OCI-LY7 (cell line): ENCODE results near the gene ADD1. TPM values are rescaled to one million over a fixed set of nuclear protein-coding genes. Genes with fewer than 3 reads are reported as not detected.

Experiments used
- BruUV-seq: library from RNA; stranded (reverse); fragments of 400-500 nt; replicated peaks from 2 replicates; lab custom pipeline; 2021; lab: Mats Ljungman, UMichigan
- CTCF ChIA-PET: fragments of 300-600 bp; sonication (Branson Sonifier 250); formaldehyde crosslinking; loops from one replicate; lab custom pipeline; 2022; ENCODE audit warnings: antibody characterized with exemption; ENCODE audit not compliant: unreplicated experiment; lab: Charles Lee
- POLR2A ChIA-PET: fragments of 300-600 bp; sonication (Branson Sonifier 250); formaldehyde crosslinking; loops from one replicate; lab custom pipeline; 2022; ENCODE audit warnings: antibody characterized with exemption; lab: Charles Lee
- DNase-seq: peaks from one replicate; pipeline ENCODE4 v3.0.0-alpha.2; 2015; ENCODE audit warnings: low spot score
- H2AFZ ChIP-seq: fragments of 200-600 bp; sonication (generic), shearing (Covaris generic); 2 replicates; pipeline ENCODE4 v1.6.1; 2014; ENCODE audit warnings: mild to moderate bottlenecking, antibody characterized with exemption, low read length, moderate library complexity
- H3K27ac ChIP-seq: fragments of 200-600 bp; sonication (generic); 2 replicates; pipeline ENCODE4 v1.5.1; 2014; ENCODE audit warnings: mixed run types, low read depth, mild to moderate bottlenecking, moderate library complexity, low read length, inconsistent platforms; ENCODE audit not compliant: poor library complexity, severe bottlenecking
- H3K36me3 ChIP-seq: fragments of 200-600 bp; sonication (generic); 2 replicates; pipeline ENCODE4 v1.6.1; 2014; ENCODE audit warnings: mild to moderate bottlenecking, antibody characterized with exemption, low read length, moderate library complexity, mixed read lengths; ENCODE audit not compliant: insufficient read depth
- H3K4me1 ChIP-seq: fragments of 200-600 bp; sonication (generic); 2 replicates; pipeline ENCODE4 v1.5.1; 2014; ENCODE audit warnings: mild to moderate bottlenecking, low read length; ENCODE audit not compliant: insufficient read depth, poor library complexity, severe bottlenecking
- H3K4me2 ChIP-seq: fragments of 200-600 bp; sonication (generic); 2 replicates; pipeline ENCODE4 v1.6.1; 2014; ENCODE audit warnings: mild to moderate bottlenecking, low read length
- H3K4me3 ChIP-seq: fragments of 200-600 bp; sonication (generic); 2 replicates; pipeline ENCODE4 v1.5.1; 2014; ENCODE audit warnings: mild to moderate bottlenecking, low read depth, low read length; ENCODE audit not compliant: poor library complexity, severe bottlenecking
- H3K79me2 ChIP-seq: fragments of 200-600 bp; sonication (generic); 2 replicates; pipeline ENCODE4 v1.6.1; 2016; ENCODE audit warnings: low read depth, mild to moderate bottlenecking, low read length, moderate library complexity, mixed read lengths; ENCODE audit not compliant: insufficient read depth
- H3K9me2 ChIP-seq: fragments of 200-600 bp; sonication (generic); 2 replicates; pipeline ENCODE4 v1.6.1; 2016; ENCODE audit warnings: mild to moderate bottlenecking, low read length, mixed read lengths; ENCODE audit not compliant: insufficient read depth
- H3K9me3 ChIP-seq: fragments of 200-600 bp; sonication (generic); 2 replicates; pipeline ENCODE4 v1.6.1; 2014; ENCODE audit warnings: mild to moderate bottlenecking, mixed run types, low read length, mixed read lengths
- H4K20me1 ChIP-seq: fragments of 200-600 bp; sonication (generic); 2 replicates; pipeline ENCODE4 v1.6.1; 2014; ENCODE audit warnings: mild to moderate bottlenecking, antibody characterized with exemption, low read length, moderate library complexity, mixed read lengths; ENCODE audit not compliant: insufficient read depth
- EZH2phosphoT487 ChIP-seq: fragments of 200-600 bp; sonication (generic); IDR thresholded peaks from 2 replicates; pipeline ENCODE4 v1.6.1; 2018; ENCODE audit warnings: low read depth, borderline replicate concordance, mild to moderate bottlenecking, mixed run types, antibody characterized with exemption, low read length, moderate library complexity, mixed read lengths
- intact Hi-C: fragments of 100-400 bp; cut with micrococcal nuclease; formaldehyde crosslinking; loops from one replicate; pipeline ENCODE4 v1.10.0; 2022; ENCODE audit not compliant: unreplicated experiment
- total RNA-seq, 2 experiments: library from RNA; depleted of rRNA in 1 of 2; stranded (reverse); fragments of >200 nt in 1 of 2; shearing (Covaris generic) in 1 of 2; gene quantifications; 2 replicates each; pipeline ENCODE4 v1.2.3, GENCODE V29; 2014 to 2022
- TF ChIP-seq, protein P1 (sequence below): fragments of 200-600 bp; sonication (generic); conservative IDR thresholded peaks from 2 replicates; pipeline ENCODE4 v1.5.1; 2014; ENCODE audit warnings: mild to moderate bottlenecking, antibody characterized with exemption, low read length, moderate library complexity, mixed read lengths

The ADD1 gene
- total RNA-seq, 2 experiments from 2014 or later, result 85.3 to 108 TPM

DNA sequence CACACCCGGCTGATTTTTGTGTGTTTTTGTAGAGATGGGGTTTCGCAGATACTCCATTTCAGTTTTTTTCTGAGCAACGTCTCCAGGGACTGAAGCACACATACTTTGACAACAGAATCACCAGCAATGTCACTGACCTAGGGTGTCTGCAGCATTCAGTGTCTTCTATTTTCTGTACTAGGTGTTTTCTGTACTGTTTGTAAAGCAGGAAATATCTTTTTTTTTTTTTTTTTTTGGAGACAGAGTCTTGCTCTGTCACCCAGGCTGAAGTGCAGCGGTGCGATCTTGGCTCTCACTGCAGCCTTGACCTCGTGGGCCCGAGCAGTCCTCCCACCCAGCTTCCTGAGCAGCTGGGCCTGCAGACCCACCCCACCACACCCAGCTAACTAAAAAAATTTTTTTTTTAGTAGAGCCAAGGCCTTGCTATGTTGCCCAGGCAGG, 8.9 kb downstream of the ADD1 start:
- POLR2A ChIA-PET, result interaction anchor here (0.7 kb wide), 2 partner anchors 18 to 48 kb away, joined by 5 to 7 read pairs; no protein-coding TSS in a partner anchor
- DNase-seq, result peak; percentile 80
- CTCF ChIA-PET, result no interaction called here
- intact Hi-C loops, result loop anchor here (5.0 kb wide), 1 partner anchor 80 kb away; no protein-coding TSS in a partner anchor
- peaks cover 25% of the 10 kb centered on the region for H3K4me1 ChIP-seq
- H3K36me3 ChIP-seq, result peaks cover 18% of the 10 kb centered on the region
- no peaks in the 10 kb centered on the region; the same call in 1 of the 2 replicates for H3K79me2 ChIP-seq
- H3K27ac ChIP-seq, result no peak overlapping the region
- no peaks in the 10 kb centered on the region for H3K9me3 ChIP-seq
- H3K4me3 ChIP-seq, result no peak overlapping the region
- no TSS peak for BruUV-seq
- no peaks in the 10 kb centered on the region for H3K9me2 ChIP-seq
- no peak overlapping the region for H2AFZ ChIP-seq
- peak overlapping the region; percentile 32 for H3K4me2 ChIP-seq
- TF ChIP-seq EZH2phosphoT487, result no peak
- TF ChIP-seq, protein P1, sequence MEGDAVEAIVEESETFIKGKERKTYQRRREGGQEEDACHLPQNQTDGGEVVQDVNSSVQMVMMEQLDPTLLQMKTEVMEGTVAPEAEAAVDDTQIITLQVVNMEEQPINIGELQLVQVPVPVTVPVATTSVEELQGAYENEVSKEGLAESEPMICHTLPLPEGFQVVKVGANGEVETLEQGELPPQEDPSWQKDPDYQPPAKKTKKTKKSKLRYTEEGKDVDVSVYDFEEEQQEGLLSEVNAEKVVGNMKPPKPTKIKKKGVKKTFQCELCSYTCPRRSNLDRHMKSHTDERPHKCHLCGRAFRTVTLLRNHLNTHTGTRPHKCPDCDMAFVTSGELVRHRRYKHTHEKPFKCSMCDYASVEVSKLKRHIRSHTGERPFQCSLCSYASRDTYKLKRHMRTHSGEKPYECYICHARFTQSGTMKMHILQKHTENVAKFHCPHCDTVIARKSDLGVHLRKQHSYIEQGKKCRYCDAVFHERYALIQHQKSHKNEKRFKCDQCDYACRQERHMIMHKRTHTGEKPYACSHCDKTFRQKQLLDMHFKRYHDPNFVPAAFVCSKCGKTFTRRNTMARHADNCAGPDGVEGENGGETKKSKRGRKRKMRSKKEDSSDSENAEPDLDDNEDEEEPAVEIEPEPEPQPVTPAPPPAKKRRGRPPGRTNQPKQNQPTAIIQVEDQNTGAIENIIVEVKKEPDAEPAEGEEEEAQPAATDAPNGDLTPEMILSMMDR, result no peak
- H4K20me1 ChIP-seq, result peaks cover 14% of the 10 kb centered on the region; the same call in 1 of the 2 replicates

DNA sequence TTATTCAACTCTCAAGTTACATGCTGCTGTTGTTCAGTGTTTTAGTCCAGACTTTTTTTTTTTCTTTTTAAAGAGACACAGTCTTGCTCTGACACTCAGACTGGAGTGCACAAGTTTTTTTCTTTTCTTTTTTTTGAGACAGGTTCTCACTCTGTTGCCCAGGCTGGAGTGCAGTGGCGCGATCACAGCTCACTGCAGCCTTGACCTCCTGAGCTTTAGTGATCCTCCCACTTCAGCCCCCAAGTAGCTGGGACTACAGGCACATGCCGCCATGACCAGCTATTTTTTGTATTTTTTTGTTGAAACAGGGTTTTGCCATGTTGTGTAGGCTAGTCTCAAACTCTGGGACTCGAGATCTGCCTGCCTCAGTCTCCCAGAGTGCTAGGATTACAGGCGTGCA, 11.9 kb downstream of the ADD1 start:
- intact Hi-C loops, result no loop called here
- no peak overlapping the region for H2AFZ ChIP-seq
- POLR2A ChIA-PET, result interaction anchor here (0.6 kb wide), 1 partner anchor 324 kb away, joined by 4 read pairs; no protein-coding TSS in a partner anchor
- no peak overlapping the region for H3K4me2 ChIP-seq
- CTCF ChIA-PET, result no interaction called here
- H3K27ac ChIP-seq, result no peak overlapping the region
- peaks cover 42% of the 10 kb centered on the region for H3K4me1 ChIP-seq
- H3K36me3 ChIP-seq, result peaks cover 18% of the 10 kb centered on the region
- BruUV-seq, result no TSS peak
- no peak for TF ChIP-seq EZH2phosphoT487
- TF ChIP-seq, protein P1, result no peak
- no peak for DNase-seq
- peaks cover 21% of the 10 kb centered on the region for H4K20me1 ChIP-seq
- H3K9me3 ChIP-seq, result no peaks in the 10 kb centered on the region; the same call in 1 of the 2 replicates
- H3K4me3 ChIP-seq, result no peak overlapping the region
- no peaks in the 10 kb centered on the region for H3K9me2 ChIP-seq
- H3K79me2 ChIP-seq, result no peaks in the 10 kb centered on the region; the same call in 1 of the 2 replicates

DNA sequence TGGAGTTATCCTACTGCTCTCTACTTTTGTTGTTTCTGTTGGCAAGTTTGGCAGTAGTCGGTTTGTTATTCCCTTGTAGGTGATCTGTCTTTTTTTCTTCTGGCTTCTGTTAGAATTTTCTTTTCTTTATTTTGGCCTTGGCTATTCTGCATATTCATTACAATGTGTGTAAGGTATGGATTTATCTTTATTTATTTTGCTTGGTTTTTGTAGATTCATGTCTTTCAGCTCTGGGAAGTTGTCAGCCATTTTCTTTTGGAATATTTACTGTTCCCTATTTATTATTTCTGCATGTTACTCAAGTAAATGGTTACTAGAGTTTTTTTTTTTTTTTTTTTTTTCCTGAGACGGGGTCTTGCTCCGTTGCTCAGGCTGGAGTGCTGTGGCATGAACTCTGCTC, 12.6 kb downstream of the ADD1 start:
- no peak overlapping the region for H2AFZ ChIP-seq
- no peak overlapping the region for H3K4me3 ChIP-seq
- no peak for DNase-seq
- H3K9me3 ChIP-seq, result no peaks in the 10 kb centered on the region; the same call in 1 of the 2 replicates
- no peak overlapping the region for H3K27ac ChIP-seq
- intact Hi-C loops, result no loop called here
- POLR2A ChIA-PET, result interaction anchor here (1.2 kb wide), 1 partner anchor 17 kb away, joined by 5 read pairs; no protein-coding TSS in a partner anchor
- TF ChIP-seq, protein P1, result no peak
- TF ChIP-seq EZH2phosphoT487, result no peak
- H4K20me1 ChIP-seq, result peaks cover 27% of the 10 kb centered on the region
- no peaks in the 10 kb centered on the region for H3K9me2 ChIP-seq
- BruUV-seq, result no TSS peak
- H3K4me1 ChIP-seq, result peaks cover 38% of the 10 kb centered on the region
- CTCF ChIA-PET, result no interaction called here
- H3K79me2 ChIP-seq, result no peaks in the 10 kb centered on the region; the same call in 1 of the 2 replicates
- H3K36me3 ChIP-seq, result peaks cover 18% of the 10 kb centered on the region
- H3K4me2 ChIP-seq, result no peak overlapping the region
